Fibroblast of skin of back (primary cell): ENCODE data around the gene TDRD9.

Experiments used
- DNase-seq: peaks from one replicate; pipeline ENCODE4 v3.0.0-alpha.2; 2013

TDRD9 gene

DNA sequence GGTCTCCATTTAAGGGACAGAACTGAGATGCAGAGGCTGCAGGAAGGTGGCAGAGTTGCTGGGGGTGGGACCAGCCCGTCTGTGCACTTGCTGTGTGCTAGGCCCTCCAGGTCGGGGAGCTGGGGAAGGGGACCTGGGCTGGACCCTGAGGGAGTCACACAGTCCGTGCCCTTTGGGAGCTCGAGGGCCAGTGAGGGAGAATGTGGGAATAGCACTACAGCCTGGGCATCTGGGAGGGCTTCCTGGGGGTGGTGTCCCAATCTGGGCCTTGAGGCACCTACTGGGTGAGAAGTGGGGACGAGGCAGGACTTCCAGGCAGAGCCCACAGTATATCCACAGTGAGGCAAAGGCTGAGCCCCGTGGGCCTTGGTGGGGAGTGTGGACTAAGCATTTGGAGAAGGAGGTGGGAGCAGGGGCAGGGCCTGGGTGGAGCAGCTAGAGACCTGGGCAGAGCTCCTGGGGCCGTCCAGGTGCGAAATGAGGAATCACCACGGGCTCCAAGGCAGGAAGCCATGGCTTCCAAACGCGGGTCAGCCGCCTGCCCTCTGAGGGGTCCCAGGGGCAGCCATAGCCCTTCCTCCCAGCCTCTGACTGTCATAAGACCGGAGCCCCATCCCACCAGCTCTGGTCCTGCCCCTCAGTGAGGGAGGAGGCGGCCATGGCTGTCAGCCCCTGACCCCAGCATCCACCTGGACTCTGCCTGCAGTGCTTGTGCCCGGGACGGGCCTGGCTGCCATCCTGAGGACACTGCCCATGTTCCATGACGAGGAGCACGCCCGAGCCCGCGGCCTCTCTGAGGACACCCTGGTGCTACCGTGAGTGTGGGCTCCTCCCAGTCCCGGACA, 163.9 kb downstream of the TDRD9 start:
- DNase-seq, result no peak

DNA sequence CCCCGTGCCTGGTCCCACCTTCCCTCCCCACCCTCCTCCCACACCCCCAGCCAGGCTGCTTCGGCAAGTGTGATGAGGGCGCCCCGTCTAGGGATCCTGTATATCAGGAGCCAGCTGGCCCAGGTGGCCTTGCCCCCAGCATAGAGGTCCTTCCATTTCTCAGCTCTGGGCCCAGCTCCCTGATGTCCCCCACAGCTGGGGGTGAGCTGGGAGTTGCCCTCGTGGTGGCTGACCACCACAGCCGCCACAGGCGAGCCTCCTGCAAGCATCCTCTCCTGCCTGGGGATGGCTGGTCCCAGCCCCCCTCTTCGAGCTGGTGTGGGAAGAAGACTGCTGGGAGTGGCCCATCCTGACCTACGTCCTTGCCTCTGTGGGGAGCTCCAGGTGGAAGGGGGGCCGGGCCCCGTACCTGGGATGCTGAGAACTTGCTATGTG, 164.7 kb downstream of the TDRD9 start:
- DNase-seq, result no peak

DNA sequence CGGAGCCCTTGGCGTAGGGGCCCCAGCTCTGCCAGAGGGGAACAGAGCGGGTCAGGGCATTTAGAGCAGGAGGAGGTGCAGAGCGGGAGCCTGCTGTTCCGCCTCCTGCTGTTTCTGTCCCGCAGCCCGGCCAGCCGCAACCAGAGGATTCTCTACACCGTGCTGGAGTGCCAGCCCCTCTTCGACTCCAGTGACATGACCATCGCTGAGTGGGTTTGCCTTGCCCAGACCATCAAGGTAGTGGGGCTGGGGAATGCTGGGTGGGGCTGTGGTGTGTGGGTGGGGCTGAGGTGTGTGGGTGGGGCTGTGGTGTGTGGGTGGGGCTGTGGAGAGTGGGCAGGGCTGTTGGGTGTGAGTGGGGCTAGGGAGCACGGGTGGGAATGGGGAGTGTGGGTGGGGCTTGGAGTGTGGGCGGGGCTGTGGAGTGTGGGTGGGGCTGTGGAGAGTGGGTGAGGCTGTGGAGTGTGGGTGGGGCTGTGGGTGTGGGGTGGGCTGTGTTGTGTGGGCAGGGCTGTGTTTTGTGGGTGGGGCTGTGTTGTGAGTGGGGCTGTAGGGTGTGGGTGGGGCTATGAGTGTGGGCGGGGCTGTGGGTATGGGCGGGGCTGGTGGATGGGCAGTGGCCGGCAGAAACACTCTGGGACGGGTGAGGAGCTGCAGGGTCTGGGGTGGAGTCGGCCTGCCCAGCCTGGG, 165.3 kb downstream of the TDRD9 start:
- DNase-seq, result no peak

DNA sequence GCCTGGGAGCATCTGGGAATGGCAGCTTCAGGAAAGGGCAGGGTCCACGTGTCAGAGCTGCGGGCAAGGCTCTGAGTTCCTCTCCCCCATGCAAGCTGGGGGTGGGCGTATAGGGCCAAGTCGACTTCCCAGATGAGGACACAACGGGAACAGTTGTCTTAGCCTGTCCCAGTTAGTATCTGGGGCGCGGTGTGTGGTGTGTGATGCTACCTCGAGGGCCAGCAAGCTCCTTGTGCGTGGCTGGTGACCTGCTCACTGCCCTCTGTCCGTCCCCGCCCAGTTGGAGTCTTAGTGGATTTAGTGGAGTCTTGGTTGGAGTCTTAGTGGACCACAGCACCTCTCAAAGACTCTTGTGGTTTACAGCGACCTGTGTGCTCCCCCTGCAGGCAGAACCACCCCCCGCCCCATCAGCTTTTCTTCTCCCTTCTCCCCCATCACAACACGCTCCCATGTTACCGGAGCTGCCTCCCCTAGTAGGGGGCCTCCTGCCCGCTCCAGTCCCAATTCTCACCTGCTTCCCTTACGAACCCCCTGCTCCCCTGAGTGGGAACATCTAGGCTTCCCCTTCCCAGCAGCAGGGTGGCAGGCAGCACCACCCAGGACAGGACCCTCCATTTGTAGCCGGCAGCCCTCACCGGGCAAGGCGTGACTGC, 165.9 kb downstream of the TDRD9 start:
- DNase-seq, result no peak

DNA sequence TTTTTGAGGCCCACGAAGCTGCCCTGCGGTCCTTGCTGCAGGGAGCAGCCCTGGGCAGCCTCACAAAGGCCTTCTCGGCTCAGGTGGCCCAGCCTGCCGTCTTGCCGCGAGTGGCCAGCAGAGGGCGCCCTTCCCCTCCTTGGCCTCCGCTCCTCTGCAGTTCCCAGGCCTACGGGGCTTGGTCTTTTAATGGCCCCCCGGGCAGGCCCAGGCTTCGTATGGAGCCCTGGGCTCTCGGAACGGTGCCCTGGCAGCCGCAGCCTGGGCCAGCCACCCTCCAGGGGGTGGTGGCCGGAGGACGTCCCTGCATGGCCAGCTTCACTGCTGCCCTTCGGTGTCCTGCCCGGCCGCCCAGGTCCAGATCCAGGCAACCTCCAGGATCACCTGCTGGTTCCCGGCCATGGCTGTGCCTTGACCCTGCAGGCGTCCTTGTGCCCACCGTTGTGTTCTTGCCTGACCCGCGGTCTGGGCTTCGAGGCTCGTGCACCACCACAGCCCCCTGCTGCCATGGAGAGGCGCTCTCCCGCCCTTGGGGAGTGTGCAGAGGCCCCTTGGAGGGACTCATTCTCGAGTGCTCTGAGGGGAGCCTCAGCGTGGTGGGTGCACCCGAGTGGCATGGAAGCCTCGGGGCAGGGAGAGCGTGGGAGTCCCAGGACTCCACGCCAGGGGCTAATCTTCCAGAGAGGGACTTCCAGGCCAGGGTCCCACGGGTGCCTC, 166.6 kb downstream of the TDRD9 start:
- DNase-seq, result peak; percentile 26

DNA sequence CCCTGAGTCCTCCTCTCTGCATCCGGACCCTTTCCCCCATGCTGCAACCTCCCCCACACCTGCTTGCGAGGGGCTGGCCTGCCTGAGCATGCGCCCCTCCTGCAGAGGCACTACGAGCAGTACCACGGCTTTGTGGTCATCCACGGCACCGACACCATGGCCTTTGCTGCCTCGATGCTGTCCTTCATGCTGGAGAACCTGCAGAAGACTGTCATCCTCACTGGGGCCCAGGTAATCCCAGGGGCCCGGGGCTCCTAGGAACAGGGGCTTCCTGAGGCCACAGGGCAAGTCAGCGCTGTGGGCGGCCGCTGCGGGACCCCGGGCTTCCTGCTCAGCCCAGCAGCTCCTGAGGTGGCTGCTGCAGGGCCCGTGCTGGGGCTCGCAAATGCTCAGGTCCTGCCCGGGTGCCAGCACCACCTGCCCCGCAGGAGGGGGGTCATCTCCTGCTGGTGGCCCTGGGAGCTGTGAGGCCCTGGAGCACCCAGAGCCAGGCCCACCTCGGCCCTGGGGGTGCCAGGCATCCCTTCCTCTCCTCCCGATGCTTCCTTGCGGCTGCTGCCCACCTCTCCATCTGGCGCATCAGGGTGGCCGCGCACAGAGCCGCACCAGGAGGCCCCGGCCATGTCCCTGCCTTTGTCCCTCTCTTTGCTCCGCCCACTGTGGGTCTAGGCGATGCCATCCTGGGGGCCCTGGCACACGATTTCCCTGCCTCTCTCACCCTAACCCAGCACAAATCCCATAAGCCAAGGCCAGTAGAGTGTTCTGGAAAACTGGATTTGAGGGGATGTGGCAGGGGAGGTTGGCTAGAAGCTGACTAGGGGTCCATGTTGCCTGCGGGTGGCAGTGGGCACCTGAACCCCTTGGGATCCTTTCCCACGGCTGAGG, 167.4 kb downstream of the TDRD9 start:
- DNase-seq, result no peak

DNA sequence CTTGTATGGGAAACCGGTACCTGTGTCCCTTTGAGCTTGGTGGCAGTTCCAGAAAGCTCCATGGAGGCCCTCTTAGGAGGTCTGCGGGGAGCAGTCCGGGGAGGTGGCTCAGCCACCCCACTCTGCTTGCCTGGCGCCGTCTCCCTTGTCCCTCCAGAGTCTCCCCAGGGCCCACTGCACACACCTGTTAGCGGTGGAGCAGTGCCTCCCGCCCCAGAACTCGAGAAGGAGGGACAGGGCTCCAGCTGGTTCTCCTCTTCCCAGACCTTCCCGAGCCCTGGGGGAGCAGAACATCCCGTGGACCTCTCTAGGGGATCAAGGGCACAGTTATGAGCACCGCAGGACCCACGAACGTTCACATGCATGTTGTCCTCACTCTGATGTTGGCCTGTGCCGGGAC, 168.1 kb downstream of the TDRD9 start:
- DNase-seq, result no peak

DNA sequence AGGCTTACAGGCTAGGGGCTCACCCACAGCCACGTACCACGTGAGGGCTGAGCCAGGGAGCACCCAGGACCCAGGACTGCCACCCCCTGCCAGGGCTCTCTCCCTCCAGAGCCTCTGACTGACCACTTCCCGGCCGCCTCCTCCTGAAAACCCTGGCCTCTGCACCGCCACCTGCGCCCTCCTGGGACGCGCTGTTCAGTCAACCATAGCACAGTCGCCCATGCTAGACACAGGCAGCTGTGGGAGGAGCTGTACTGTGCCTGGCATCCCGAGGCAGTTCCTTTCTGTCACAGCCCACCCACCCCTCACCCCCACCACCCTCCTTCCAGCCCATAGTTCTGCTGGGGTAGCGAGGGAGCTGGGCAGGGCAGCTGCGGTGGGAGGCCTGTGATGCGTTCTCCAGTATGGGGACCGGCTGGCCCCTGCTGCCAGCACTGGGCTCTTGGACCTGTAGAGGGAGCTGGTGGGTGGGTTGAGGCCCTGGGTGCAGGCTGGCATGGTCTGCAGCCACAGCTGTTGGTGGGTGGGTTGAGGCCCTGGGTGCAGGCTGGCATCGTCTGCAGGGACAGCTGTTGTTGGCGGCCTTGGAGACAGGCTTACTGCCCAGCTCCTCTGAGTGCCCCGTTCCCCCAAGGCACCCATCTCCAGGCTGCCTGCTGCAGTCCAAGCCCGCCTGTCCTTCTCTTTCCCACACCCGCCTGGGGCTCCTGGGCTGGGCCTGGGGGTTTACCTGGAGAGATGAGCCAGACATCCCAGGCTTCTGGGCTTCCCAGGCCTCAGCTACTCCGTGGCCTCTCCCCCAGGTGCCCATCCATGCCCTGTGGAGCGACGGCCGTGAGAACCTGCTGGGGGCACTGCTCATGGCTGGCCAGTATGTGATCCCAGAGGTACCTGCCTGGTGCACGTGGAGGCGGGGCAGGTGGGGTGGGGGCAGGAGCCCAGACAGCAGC, 168.8 kb downstream of the TDRD9 start:
- DNase-seq, result no peak

DNA sequence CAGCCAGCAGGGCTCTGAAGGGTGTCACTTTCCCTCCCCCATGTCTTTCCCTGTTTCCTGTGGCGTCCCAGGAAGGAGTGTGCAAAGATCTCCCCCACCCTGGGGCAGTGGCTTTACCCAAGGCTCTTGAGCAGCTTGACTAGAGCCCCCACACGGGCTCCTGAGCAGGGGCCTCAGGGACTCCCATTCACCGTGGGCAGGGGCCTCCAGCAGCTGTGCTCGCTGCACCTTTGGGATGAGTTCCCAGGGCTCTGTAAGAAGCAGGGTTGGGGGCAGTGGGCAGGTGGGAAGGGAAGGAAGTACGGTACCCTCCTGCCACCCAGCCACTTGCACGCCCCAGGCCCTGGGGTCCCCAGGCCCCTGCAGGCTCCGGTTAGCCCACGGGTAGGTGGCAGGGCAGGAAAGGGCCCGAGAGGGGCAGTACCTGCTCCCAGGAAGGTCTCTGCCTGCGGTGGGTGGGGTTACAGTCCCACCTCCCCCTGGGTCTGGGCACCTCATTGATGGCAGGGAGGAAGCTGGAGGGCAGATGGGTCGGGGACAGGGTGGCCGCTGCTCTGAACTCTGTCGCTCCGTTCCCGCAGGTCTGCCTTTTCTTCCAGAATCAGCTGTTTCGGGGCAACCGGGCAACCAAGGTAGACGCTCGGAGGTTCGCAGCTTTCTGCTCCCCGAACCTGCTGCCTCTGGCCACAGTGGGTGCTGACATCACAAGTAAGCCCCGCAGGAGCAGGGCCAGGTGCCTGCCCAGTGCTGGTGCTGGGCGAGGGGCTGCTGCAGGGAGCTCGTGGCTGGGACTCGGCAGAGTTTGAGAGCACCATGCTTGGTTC, 170.2 kb downstream of the TDRD9 start:
- DNase-seq, result no peak

DNA sequence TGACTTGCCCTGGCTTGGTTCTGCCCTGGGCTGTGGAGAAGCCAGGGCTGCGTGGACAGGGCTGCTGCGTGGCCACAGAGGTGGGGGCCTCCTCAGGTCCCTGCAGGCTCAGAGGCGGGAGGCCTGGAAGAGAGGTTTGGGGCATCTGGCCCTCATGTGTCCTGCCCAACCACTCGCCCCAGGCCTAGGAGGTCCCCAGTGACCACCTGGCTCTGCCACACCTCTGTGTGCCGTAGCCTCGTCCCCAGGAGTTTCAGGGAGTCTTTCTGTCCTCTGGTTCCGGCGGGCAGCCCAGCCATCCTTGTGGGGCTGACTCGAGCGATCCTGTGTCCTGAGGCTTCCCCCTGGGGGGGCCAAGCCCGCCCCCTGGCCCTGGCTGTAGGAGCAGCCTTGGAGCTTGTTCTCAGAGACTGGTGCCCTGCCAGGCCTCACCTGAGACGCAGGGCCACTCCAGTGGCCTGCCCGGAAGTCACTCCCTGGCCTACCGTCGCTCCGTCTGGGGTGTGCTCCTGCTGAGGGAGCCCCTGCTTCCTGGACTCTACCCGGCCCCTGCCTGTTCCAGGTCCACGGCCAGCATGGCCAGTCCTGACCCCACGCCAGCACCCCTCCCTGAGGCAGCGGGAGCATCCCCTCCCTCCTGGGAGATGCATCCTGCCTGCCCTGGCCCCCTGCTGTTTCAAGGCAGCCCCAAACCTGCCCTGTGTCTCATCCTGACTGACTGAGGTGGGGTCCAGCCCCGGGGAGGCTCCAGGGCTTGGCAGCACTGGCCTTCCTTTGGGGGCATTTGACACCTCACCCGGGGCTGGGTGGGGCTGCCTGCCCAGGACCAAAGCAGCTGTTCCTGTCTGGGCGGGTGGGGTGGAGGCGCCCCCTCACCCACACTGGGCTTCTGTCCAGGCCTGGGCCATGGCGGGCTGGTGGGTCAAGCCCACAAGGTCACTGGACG, 171.1 kb downstream of the TDRD9 start:
- DNase-seq, result no peak

DNA sequence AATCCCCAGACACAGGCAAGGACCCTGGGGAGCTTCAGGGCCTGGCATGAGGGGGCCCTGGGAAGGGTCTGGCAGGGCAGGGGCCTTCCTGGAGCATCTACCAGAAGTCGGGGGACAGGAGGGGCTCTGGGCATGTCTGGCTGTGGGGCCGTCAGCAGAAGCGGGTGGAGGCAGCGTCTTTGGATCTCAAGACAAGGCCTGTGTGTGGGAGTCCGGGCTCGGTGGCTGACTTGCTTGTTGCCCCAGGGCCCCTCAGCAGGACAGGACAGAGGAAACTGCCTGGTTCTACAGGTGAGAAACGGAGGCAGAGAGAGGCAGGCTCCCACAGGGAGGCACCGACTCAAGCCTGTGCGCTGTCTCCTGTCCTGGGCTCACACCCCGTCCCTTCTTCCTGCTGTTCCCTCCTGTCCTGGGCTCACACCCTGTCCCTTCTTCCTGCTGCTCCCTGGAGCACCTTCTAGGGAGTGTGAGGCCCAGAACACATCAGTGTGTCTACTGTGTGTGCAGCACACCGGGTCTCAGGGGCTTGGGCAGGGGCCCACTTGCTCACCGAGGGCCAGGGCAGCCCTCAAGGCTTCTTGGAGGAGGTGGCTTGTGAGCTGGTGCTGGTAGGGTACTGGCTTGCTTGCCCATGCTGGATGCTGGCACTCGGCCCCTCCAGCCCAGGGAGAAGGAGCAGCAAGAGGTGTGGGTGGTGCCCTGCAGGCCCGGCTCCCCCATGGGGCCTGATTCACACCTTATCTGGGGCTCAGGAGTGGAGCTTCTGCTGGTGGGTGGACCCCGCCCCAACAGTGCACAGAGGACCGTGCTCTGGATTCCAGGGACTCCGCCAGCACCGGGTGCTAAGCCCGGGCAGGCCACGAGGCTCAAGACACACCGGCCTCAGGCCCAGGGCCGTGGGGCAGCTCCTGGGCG, 172.2 kb downstream of the TDRD9 start:
- no peak for DNase-seq

DNA sequence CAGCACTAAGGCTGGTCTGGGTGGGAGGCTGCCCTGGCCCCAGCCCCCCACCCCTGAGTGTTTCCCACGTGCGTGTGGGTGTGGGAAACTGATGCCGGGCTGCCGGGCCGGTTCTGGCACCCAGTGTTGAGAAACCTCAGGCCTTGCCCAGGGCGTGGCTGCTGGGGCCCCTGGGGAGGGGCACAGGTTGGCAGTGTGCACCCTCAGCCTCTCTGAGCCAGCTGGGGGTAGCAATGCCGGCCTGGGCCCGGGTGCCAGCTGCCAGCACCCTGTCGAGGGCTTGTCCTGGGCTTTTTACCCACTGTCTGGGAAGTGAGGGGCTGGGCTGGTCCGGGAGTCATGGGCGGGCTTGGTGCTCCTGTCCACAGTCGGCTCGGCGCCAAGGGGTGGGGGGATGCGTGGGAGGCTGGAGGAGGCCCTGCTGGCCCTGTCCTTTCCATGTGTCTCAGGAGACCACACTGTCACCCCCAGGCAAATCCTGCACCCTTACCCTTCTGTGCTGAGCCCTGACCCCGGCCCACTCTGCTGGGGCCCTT, 172.9 kb downstream of the TDRD9 start:
- DNase-seq, result no peak

DNA sequence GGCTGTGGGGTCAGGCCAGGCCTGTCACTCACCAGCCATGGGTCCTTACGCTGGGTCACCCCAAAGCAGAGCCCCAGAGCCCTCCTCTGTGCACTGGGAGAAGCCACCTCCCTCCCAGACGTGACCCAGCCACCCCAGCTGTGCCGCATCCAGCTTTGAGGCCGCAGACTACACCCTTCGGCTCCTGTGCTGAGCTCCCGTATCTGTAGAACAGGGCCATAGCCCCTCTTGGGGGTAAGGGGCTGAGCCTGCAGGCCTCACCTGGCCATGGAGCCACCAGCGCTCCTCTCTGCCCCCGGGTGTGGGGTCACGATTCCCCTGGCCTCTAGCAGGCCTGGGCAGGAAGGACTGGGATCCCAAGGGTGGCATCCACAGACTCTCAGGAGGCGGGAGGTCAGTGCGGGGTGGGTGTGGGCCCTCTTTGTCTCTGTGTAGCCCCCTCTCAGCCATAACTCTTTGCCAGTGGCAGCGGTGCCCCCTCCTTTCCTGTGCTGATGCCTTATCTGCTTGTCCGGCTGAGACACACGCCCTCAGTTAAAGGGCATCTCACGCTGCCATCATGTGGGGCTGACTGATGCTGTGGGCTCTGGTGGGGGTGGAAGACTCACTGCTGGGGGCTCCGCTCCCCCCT, 173.5 kb downstream of the TDRD9 start:
- no peak for DNase-seq
